Glutamatergic neuron (in vitro differentiated cells): Measurements from ENCODE around the gene TMEM181. TPM values are rescaled to one million over a fixed set of nuclear protein-coding genes. Genes with fewer than 3 reads are reported as not detected.
A peak's percentile ranks its signal among the peaks of the same experiment; 100 is the strongest.
"Not testable (repeated sequence)": the region's sequence is repeated elsewhere in the genome, so short reads cannot be mapped to it uniquely, and the experiment has no call there.

Experiments used
- DNase-seq: peaks from one replicate; pipeline ENCODE4 v3.0.0; 2022
- H3K27ac Mint-ChIP-seq: one replicate; pipeline ENCODE4 v1.8.0; 2020; ENCODE audit warnings: mild to moderate bottlenecking, mixed read lengths, inconsistent platforms; ENCODE audit not compliant: unreplicated experiment
- H3K27me3 Mint-ChIP-seq: one replicate; pipeline ENCODE4 v1.8.0; 2020; ENCODE audit warnings: mild to moderate bottlenecking, moderate library complexity, mixed read lengths, inconsistent platforms; ENCODE audit not compliant: unreplicated experiment
- H3K36me3 Mint-ChIP-seq: one replicate; pipeline ENCODE4 v1.8.0; 2020; ENCODE audit warnings: mild to moderate bottlenecking, mixed read lengths, inconsistent platforms; ENCODE audit not compliant: unreplicated experiment
- H3K4me1 Mint-ChIP-seq: one replicate; pipeline ENCODE4 v1.8.0; 2020; ENCODE audit warnings: mild to moderate bottlenecking, low read depth, mixed read lengths, inconsistent platforms; ENCODE audit not compliant: unreplicated experiment
- H3K4me3 Mint-ChIP-seq: one replicate; pipeline ENCODE4 v1.8.0; 2020; ENCODE audit warnings: mild to moderate bottlenecking, mixed read lengths, inconsistent platforms; ENCODE audit not compliant: unreplicated experiment
- H3K9me3 Mint-ChIP-seq: one replicate; pipeline ENCODE4 v1.8.0; 2020; ENCODE audit warnings: mild to moderate bottlenecking, moderate library complexity, mixed read lengths, inconsistent platforms; ENCODE audit not compliant: unreplicated experiment
- total RNA-seq: library from RNA; stranded (reverse); fragmentation: NEBNext Ultra II Directional; extraction: Animal tissue kit (Norgen Biotek cat#: 25700); gene quantifications from one replicate; pipeline ENCODE4 v1.2.1, GENCODE V29; 2021; ENCODE audit not compliant: unreplicated experiment
- TF ChIP-seq, protein P1 (sequence below): fragments of 200-600 bp; sonication (generic); IDR thresholded peaks from one replicate; pipeline ENCODE4 v1.5.0; 2021; ENCODE audit not compliant: partially characterized antibody, unreplicated experiment

TMEM181 gene
- total RNA-seq, 1 donor from 2014 or later, result 44.3 TPM

DNA sequence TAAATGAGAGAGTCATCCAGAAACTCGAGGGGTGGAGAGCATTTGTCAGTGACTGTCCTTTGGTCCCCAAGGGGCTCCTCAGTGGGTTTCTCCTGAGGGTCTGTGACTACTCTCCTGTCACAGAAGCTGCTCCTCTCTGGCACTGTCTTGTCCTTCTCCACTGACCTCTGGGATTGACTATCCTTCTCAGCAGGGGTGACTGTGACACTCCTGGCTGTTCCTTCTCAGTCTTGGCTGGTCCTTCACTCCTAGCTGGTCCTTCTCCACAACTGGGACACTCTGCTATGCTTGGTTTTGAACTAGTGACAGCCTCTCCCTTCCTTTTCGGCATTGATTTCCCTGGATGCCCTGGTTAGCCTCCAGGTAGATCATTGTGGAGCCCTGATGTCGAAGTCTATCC is 51.1 kb downstream of the TMEM181 start:
- Mint-ChIP-seq H3K36me3 (peaks cover 12% of the 10 kb centered on the region), H3K9me3 (peaks cover 7% of the 10 kb centered on the region), H3K27ac (no peak overlapping the region), H3K4me3 (no peak overlapping the region), H3K4me1 (peaks cover 8% of the 10 kb centered on the region), H3K27me3 (no peaks in the 10 kb centered on the region)
- TF ChIP-seq, protein P1, sequence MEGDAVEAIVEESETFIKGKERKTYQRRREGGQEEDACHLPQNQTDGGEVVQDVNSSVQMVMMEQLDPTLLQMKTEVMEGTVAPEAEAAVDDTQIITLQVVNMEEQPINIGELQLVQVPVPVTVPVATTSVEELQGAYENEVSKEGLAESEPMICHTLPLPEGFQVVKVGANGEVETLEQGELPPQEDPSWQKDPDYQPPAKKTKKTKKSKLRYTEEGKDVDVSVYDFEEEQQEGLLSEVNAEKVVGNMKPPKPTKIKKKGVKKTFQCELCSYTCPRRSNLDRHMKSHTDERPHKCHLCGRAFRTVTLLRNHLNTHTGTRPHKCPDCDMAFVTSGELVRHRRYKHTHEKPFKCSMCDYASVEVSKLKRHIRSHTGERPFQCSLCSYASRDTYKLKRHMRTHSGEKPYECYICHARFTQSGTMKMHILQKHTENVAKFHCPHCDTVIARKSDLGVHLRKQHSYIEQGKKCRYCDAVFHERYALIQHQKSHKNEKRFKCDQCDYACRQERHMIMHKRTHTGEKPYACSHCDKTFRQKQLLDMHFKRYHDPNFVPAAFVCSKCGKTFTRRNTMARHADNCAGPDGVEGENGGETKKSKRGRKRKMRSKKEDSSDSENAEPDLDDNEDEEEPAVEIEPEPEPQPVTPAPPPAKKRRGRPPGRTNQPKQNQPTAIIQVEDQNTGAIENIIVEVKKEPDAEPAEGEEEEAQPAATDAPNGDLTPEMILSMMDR, result no peak
- DNase-seq, result no peak

DNA sequence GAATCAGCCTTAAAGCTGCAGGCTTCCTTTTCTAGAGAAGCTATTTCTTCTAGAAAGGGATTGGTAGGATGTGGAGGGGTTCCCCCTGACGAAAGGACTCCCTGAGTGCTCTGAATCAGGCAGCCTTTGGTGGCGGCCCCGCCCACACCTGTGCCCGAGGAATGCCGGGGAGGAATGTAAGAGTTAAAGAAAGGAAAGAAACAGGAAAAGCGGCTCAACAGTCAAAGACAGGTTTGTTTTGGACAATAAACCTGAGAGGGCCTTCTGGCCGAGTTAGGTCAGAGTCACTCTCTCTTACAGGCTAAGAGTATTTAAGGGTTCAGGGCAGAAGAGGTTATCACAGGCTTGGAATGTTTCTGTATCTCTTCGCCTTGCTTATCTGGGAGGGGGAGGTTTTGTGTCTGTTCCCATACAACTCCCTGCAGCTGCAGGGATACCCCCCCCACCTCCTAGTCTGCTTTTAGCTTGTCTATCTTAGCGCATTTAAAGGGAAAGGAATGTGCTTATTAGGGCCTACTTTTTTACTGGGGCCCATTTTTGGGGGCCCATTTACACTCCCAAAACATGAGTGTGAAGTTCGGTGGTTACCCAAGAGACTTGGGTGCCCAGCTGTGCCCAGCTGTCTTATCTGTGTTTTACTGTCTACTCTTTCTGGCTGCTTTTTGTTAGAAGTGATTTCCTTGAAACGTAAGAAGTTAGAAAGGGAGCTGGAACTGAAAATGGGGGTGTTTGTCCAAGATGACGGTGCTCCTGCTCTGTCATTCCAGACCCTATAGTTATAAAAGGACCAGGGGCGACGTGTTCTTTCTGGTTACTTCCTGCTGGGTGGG is 51.9 kb downstream of the TMEM181 start:
- H3K27ac Mint-ChIP-seq, result peak overlapping the region; percentile 55
- DNase-seq, result no peak
- H3K27me3 Mint-ChIP-seq, result no peaks in the 10 kb centered on the region
- H3K36me3 Mint-ChIP-seq, result peaks cover 12% of the 10 kb centered on the region
- H3K4me1 Mint-ChIP-seq, result peaks cover 8% of the 10 kb centered on the region
- TF ChIP-seq, protein P1, result no peak
- peaks cover 7% of the 10 kb centered on the region for H3K9me3 Mint-ChIP-seq
- H3K4me3 Mint-ChIP-seq, result no peak overlapping the region

DNA sequence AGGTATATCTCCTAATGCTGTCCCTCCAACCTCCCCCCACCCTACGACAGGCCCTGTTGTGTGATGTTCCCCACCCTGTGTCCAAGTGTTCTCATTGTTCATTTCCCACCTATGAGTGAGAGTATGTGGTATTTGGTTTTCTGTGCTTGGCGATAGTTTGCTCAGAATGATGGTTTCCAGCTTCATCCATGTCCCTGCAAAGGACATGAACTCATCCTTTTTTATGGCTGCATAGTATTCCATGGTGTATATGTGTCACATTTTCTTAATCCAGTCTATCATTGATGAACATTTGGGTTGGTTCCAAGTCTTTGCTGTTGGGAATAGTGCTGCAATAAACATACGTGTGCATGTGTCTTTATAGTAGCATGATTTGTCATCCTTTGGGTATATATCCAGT is 54.7 kb downstream of the TMEM181 start:
- Mint-ChIP-seq H3K9me3 (peaks cover 14% of the 10 kb centered on the region), H3K36me3 (peaks cover 12% of the 10 kb centered on the region), H3K4me1 (peaks cover 16% of the 10 kb centered on the region)
- not testable (repeated sequence) for H3K27ac Mint-ChIP-seq, H3K27me3 Mint-ChIP-seq, DNase-seq, H3K4me3 Mint-ChIP-seq

DNA sequence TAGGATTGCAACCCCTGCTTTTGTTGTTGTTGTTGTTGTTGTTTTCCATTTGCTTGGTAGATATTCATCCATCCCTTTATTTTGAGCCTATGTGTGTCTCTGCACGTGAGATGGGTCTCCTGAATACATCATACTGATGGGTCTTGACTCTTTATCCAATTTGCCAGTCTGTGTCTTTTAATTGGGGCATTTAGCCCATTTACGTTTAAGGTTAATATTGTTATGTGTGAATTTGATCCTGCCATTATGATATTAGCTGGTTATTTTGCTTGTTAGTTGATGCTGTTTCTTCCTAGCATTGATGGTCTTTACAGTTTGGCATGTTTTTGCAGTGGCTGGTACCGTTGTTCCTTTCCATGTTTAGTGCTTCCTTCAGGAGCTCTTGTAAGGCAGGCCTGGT is 58.4 kb downstream of the TMEM181 start:
- not testable (repeated sequence) for H3K27me3 Mint-ChIP-seq, H3K36me3 Mint-ChIP-seq, H3K27ac Mint-ChIP-seq, H3K4me3 Mint-ChIP-seq, DNase-seq, H3K4me1 Mint-ChIP-seq
- H3K9me3 Mint-ChIP-seq, result peaks cover 11% of the 10 kb centered on the region

DNA sequence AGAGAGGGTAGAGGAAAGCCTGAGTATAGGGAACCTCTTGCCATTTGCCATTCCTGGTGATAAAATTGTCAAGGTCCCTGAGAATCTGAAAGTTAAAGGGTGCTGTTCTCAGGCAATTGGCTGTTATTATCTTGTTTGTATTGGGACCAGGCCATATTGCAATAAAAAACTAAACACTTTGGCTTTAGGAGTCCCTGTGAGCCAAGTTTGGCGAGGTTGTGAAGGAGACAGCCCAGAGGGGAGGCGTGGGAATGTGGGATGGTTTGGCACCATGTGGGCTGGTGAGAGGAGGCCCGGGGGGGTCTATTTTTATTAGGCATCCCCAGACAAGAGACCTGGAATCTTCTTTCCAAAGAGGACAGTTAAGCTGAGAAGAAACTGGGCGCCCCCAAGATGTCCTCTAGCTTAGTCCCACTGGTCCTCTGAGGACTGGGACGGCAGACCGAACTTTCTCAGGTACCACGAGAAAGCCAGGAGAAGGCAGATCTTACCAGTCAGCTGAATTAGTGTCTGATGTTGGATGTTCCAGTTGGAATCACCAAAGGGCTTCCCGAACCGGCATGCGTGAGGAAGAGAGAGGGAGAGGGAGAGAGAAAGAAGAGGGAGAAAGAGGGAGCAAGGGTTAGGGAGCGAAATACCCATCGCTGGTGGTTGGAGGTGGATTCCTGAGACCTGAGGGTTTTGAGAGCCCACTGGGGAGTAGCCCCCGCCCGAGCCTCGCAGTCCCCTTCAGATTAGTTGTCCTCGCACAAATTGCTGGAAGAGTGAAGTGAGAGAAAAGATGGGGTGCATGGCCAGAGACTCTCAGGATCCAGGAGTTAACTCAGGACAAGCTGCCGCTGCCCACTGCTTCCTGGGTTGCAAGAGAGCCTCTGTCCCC is 60.3 kb downstream of the TMEM181 start:
- no peak overlapping the region for H3K27ac Mint-ChIP-seq
- peaks cover 18% of the 10 kb centered on the region for H3K4me1 Mint-ChIP-seq
- H3K9me3 Mint-ChIP-seq, result peaks cover 11% of the 10 kb centered on the region
- no peak overlapping the region for H3K4me3 Mint-ChIP-seq
- TF ChIP-seq, protein P1, result no peak
- H3K27me3 Mint-ChIP-seq, result peaks cover 8% of the 10 kb centered on the region
- H3K36me3 Mint-ChIP-seq, result peaks cover 3% of the 10 kb centered on the region
- DNase-seq, result no peak
